Measurements from ENCODE around the gene KLF4. TPM values are rescaled to one million over a fixed set of nuclear protein-coding genes. Genes with fewer than 3 reads are reported as not detected.

The KLF4 gene
- polyA plus RNA-seq, 3 donors: 36.6 to 512 (median 37.2) TPM

GRCh38 chr9:107460153-107461023 lies 29.2 kb downstream of the KLF4 start:
- no peak overlapping the region for H2AFZ ChIP-seq (ENCODE audit: insufficient read depth, low read depth, low read length, poor library complexity, severe bottlenecking)
- no peak overlapping the region for H3K4me3 ChIP-seq (replicated peaks in 1 of 3; ENCODE audit: low read depth in 2 of 3, low read length in 3 of 3)
- H3K4me3 Mint-ChIP-seq: no peak overlapping the region
- no peak overlapping the region for H3K9ac ChIP-seq (ENCODE audit: insufficient read depth, low read length, poor library complexity, severe bottlenecking)
- H3K4me2 ChIP-seq (replicated peaks; ENCODE audit: extremely low read depth, low read length, poor library complexity, severe bottlenecking): no peak overlapping the region
- peaks cover 7% of the 10 kb centered on the region for H3K4me1 Mint-ChIP-seq
- H3K79me2 ChIP-seq (ENCODE audit: insufficient read depth, low read length): no peaks in the 10 kb centered on the region
- H3K9me3 Mint-ChIP-seq: no peaks in the 10 kb centered on the region
- WGBS (ENCODE audit: insufficient coverage): 90% methylated on average over 2 of the region's 6 CpGs
- H3K36me3 ChIP-seq (replicated peaks in 1 of 2; ENCODE audit: control insufficient read depth in 1 of 2, insufficient read depth in 2 of 2, low read length in 2 of 2): no peaks in the 10 kb centered on the region
- H4K20me1 ChIP-seq (ENCODE audit: insufficient read depth, low read length): no peaks in the 10 kb centered on the region
- H3K27ac ChIP-seq (ENCODE audit: low read depth in 1 of 2, low read length in 2 of 2): no peak overlapping the region
- H3K27me3 ChIP-seq (ENCODE audit: control insufficient read depth in 2 of 2, insufficient read depth in 2 of 2, low read length in 2 of 2): no peaks in the 10 kb centered on the region
- TF ChIP-seq CTCF (IDR thresholded peaks at IDR 0.05): no peak
- no peak overlapping the region for H3K27ac Mint-ChIP-seq
- H3K36me3 Mint-ChIP-seq: no peaks in the 10 kb centered on the region
- peaks cover 5 to 17% (median 16%) of the 10 kb centered on the region in 3 donors for H3K27me3 Mint-ChIP-seq (ENCODE audit: low read depth in 3 of 3)
- no peaks in the 10 kb centered on the region for H3K9me3 ChIP-seq (replicated peaks in 1 of 2; ENCODE audit: control insufficient read depth in 1 of 2, insufficient read depth in 1 of 2, low read length in 2 of 2)
- intact Hi-C loops (cut with micrococcal nuclease): loop anchor here in 1 of 2 donors (10.0 kb wide), 1 partner anchor 814 kb away; no protein-coding TSS in a partner anchor
- no peak for DNase-seq
- peaks cover 6 to 7% of the 10 kb centered on the region in 2 donors for H3K4me1 ChIP-seq (ENCODE audit: control insufficient read depth in 1 of 2, insufficient read depth in 2 of 2, low read length in 2 of 2)

GRCh38 chr9:107455425-107456135 lies 34.0 kb downstream of the KLF4 start:
- H3K4me3 Mint-ChIP-seq: no peak overlapping the region
- no peak overlapping the region for H3K4me2 ChIP-seq (replicated peaks; ENCODE audit: extremely low read depth, low read length, poor library complexity, severe bottlenecking)
- H3K4me1 ChIP-seq (ENCODE audit: control insufficient read depth in 1 of 2, insufficient read depth in 2 of 2, low read length in 2 of 2): no peaks in the 10 kb centered on the region
- H3K4me3 ChIP-seq (replicated peaks in 1 of 3; ENCODE audit: low read depth in 2 of 3, low read length in 3 of 3): no peak overlapping the region
- H3K4me1 Mint-ChIP-seq: no peaks in the 10 kb centered on the region
- no peaks in the 10 kb centered on the region for H3K79me2 ChIP-seq (ENCODE audit: insufficient read depth, low read length)
- no peak overlapping the region for H2AFZ ChIP-seq (ENCODE audit: insufficient read depth, low read depth, low read length, poor library complexity, severe bottlenecking)
- peaks cover 0 to 2% (median 0%) of the 10 kb centered on the region in 7 donors for H3K9me3 Mint-ChIP-seq
- H4K20me1 ChIP-seq (ENCODE audit: insufficient read depth, low read length): no peaks in the 10 kb centered on the region
- intact Hi-C loops (cut with micrococcal nuclease): no loop called here
- no peaks in the 10 kb centered on the region for H3K36me3 ChIP-seq (replicated peaks in 1 of 2; ENCODE audit: control insufficient read depth in 1 of 2, insufficient read depth in 2 of 2, low read length in 2 of 2)
- no peak for TF ChIP-seq CTCF (IDR thresholded peaks at IDR 0.05)
- no peak overlapping the region for H3K9ac ChIP-seq (ENCODE audit: insufficient read depth, low read length, poor library complexity, severe bottlenecking)
- peaks cover 4 to 15% (median 14%) of the 10 kb centered on the region in 3 donors for H3K27me3 Mint-ChIP-seq (ENCODE audit: low read depth in 3 of 3)
- no peak for DNase-seq
- H3K27ac Mint-ChIP-seq: no peak overlapping the region
- no peaks in the 10 kb centered on the region for H3K9me3 ChIP-seq (replicated peaks in 1 of 2; ENCODE audit: control insufficient read depth in 1 of 2, insufficient read depth in 1 of 2, low read length in 2 of 2)
- WGBS (ENCODE audit: insufficient coverage): no CpG with 5 or more reads among the region's 6 CpGs
- H3K27ac ChIP-seq (ENCODE audit: low read depth in 1 of 2, low read length in 2 of 2): no peak overlapping the region
- H3K36me3 Mint-ChIP-seq: no peaks in the 10 kb centered on the region
- no peaks in the 10 kb centered on the region for H3K27me3 ChIP-seq (ENCODE audit: control insufficient read depth in 2 of 2, insufficient read depth in 2 of 2, low read length in 2 of 2)

All from CD14-positive monocyte (primary cell).